ENCODE measurements around the gene B4GALT3. TPM values are rescaled to one million over a fixed set of nuclear protein-coding genes. Genes with fewer than 3 reads are reported as not detected.
A peak's percentile ranks its signal among the peaks of the same experiment; 100 is the strongest.

Gene B4GALT3
- total RNA-seq, 1 donor from 2014 or later, result 38.0 TPM

GRCh38 chr1:161132410-161133219 lies 44.7 kb downstream of the B4GALT3 start, which contains the start of gene DEDD:
Gene DEDD (minus strand): TSS chr1:161132667. CDS start chr1:161124462, 8,205 bp downstream.
- Mint-ChIP-seq H3K4me1 (peaks cover 36% of the 10 kb centered on the region), H3K27ac (peak within 1 kb of the TSS; percentile 89), H3K27me3 (ENCODE audit: low read depth) (no peaks in the 10 kb centered on the region), H3K4me3 (no peak within 1 kb of the TSS), H3K9me3 (no peaks in the 10 kb centered on the region), H3K36me3 (peaks cover 10% of the 10 kb centered on the region)
- TF ChIP-seq CTCF (IDR thresholded peaks at IDR 0.05; ENCODE audit: unreplicated experiment), result no peak
- DNase-seq (ENCODE audit: low spot score in 2 of 2, unreplicated experiment in 2 of 2), result peak; percentile 79 to 88

GRCh38 chr1:161131523-161132409 lies 45.5 kb downstream of the B4GALT3 start:
- TF ChIP-seq CTCF (IDR thresholded peaks at IDR 0.05; ENCODE audit: unreplicated experiment), result no peak
- H3K36me3 Mint-ChIP-seq, result peaks cover 15% of the 10 kb centered on the region
- H3K4me1 Mint-ChIP-seq, result peaks cover 39% of the 10 kb centered on the region
- no peaks in the 10 kb centered on the region for H3K27me3 Mint-ChIP-seq (ENCODE audit: low read depth)
- no peak for DNase-seq (ENCODE audit: low spot score in 2 of 2, unreplicated experiment in 2 of 2)
- H3K4me3 Mint-ChIP-seq, result no peak overlapping the region
- H3K27ac Mint-ChIP-seq, result peak overlapping the region; percentile 89
- H3K9me3 Mint-ChIP-seq, result no peaks in the 10 kb centered on the region

- Mint-ChIP-seq H3K36me3 (peaks cover 23% of the 10 kb centered on the region), H3K4me3 (no peak overlapping the region), H3K27ac (peak overlapping the region; percentile 89), H3K27me3 (ENCODE audit: low read depth) (no peaks in the 10 kb centered on the region), H3K9me3 (no peaks in the 10 kb centered on the region), H3K4me1 (peaks cover 36% of the 10 kb centered on the region)
- TF ChIP-seq CTCF (IDR thresholded peaks at IDR 0.05; ENCODE audit: unreplicated experiment), result no peak
- DNase-seq (ENCODE audit: low spot score in 2 of 2, unreplicated experiment in 2 of 2), result no peak
Observed at GRCh38 chr1:161130266-161130665, 47.0 kb downstream of the B4GALT3 start.

- Mint-ChIP-seq H3K27ac (no peak overlapping the region), H3K36me3 (peaks cover 25% of the 10 kb centered on the region), H3K4me1 (peaks cover 36% of the 10 kb centered on the region), H3K4me3 (no peak overlapping the region), H3K27me3 (ENCODE audit: low read depth) (no peaks in the 10 kb centered on the region), H3K9me3 (no peaks in the 10 kb centered on the region)
- no peak for TF ChIP-seq CTCF (IDR thresholded peaks at IDR 0.05; ENCODE audit: unreplicated experiment)
- DNase-seq (ENCODE audit: low spot score in 2 of 2, unreplicated experiment in 2 of 2), result no peak
Observed at GRCh38 chr1:161128591-161129420, 48.5 kb downstream of the B4GALT3 start.

GRCh38 chr1:161127649-161128048 lies 49.7 kb downstream of the B4GALT3 start:
- Mint-ChIP-seq H3K4me1 (peaks cover 36% of the 10 kb centered on the region), H3K27me3 (ENCODE audit: low read depth) (no peaks in the 10 kb centered on the region), H3K9me3 (no peaks in the 10 kb centered on the region), H3K27ac (no peak overlapping the region), H3K36me3 (peaks cover 30% of the 10 kb centered on the region), H3K4me3 (no peak overlapping the region)
- TF ChIP-seq CTCF (IDR thresholded peaks at IDR 0.05; ENCODE audit: unreplicated experiment), result no peak
- DNase-seq (ENCODE audit: low spot score in 2 of 2, unreplicated experiment in 2 of 2), result no peak

Data from mesothelial cell of epicardium (in vitro differentiated cells).